A549 (cell line): Measurements from ENCODE around the gene C2orf72.

ENCODE experiments used
- FOSL2 ChIP-seq, 2 experiments: fragments of 450-650 bp in 1 of 2; fragments of >200 bp in 1 of 2; sonication (Bioruptor Twin) in 1 of 2; formaldehyde crosslinking; IDR thresholded peaks; 2 replicates each; pipeline versions ENCODE4 v1.5.0 to v1.6.1; 2016 to 2020; ENCODE audit warnings: mild to moderate bottlenecking in 1 of 2, moderate library complexity in 1 of 2
- GATA3 ChIP-seq: IDR thresholded peaks from 2 replicates; pipeline ENCODE4 v1.6.1; 2012; ENCODE audit warnings: borderline replicate concordance
- POLR2A ChIP-seq: IDR thresholded peaks from 2 replicates; pipeline ENCODE4 v1.6.1; 2012; ENCODE audit warnings: mild to moderate bottlenecking, low read length
- TF ChIP-seq, protein P1 (sequence below): fragments of >200 bp; sonication (Bioruptor Twin); formaldehyde crosslinking; IDR thresholded peaks from 3 replicates; pipeline ENCODE4 v1.5.1; 2016

DNA sequence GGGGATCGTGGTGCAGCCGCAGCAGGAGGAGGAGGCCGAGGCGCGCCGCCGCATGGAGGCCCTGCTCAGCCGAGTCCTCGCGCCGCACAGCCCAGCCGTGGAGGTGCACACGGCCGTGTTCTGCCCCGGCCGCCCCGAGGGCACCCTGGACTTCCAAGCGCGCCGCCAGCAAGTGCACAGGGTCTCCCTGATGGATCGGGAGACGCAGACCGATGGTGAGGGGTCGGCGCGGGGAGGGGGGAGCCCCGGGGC lies 46.5 kb upstream of the C2orf72 start:
- TF ChIP-seq POLR2A (no peak), FOSL2 (IDR thresholded peaks at IDR 0.05) (no peak), FOSL2 (CRISPR knock-in tag; IDR thresholded peaks at IDR 0.05) (no peak), GATA3 (no peak)
- TF ChIP-seq, protein P1, sequence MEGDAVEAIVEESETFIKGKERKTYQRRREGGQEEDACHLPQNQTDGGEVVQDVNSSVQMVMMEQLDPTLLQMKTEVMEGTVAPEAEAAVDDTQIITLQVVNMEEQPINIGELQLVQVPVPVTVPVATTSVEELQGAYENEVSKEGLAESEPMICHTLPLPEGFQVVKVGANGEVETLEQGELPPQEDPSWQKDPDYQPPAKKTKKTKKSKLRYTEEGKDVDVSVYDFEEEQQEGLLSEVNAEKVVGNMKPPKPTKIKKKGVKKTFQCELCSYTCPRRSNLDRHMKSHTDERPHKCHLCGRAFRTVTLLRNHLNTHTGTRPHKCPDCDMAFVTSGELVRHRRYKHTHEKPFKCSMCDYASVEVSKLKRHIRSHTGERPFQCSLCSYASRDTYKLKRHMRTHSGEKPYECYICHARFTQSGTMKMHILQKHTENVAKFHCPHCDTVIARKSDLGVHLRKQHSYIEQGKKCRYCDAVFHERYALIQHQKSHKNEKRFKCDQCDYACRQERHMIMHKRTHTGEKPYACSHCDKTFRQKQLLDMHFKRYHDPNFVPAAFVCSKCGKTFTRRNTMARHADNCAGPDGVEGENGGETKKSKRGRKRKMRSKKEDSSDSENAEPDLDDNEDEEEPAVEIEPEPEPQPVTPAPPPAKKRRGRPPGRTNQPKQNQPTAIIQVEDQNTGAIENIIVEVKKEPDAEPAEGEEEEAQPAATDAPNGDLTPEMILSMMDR = no peak
